HG03108 (cell line): ENCODE data around the gene TBC1D22A.
"Not testable (repeated sequence)": the region's sequence is repeated elsewhere in the genome, so short reads cannot be mapped to it uniquely, and the experiment has no call there.

Source experiments
- ATAC-seq: cut with Tn5 transposase; IDR thresholded peaks from one replicate; pipeline ENCODE4 v1.9.1; 2021; ENCODE audit warnings: moderate library complexity; ENCODE audit not compliant: unreplicated experiment

TBC1D22A gene

DNA sequence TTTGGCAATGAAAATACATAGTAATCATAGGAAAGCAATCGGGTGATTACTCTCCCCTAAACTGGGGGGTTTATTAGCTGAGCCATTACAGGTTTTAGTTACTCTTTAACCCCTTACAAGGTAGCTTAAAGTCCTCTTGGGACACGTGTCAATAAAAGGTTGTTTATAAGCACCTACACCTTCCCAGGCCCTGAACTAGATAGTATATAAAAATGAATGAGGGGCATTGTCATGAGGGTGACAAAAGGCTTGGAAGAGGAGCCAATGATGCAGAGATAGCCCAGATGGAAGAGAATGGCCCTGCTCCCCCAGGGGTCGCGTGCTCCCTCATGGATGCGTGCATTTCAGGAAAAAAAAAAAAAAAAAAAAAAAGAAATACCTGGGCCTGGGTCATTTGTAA is 276.9 kb downstream of the TBC1D22A start:
- ATAC-seq = no peak

DNA sequence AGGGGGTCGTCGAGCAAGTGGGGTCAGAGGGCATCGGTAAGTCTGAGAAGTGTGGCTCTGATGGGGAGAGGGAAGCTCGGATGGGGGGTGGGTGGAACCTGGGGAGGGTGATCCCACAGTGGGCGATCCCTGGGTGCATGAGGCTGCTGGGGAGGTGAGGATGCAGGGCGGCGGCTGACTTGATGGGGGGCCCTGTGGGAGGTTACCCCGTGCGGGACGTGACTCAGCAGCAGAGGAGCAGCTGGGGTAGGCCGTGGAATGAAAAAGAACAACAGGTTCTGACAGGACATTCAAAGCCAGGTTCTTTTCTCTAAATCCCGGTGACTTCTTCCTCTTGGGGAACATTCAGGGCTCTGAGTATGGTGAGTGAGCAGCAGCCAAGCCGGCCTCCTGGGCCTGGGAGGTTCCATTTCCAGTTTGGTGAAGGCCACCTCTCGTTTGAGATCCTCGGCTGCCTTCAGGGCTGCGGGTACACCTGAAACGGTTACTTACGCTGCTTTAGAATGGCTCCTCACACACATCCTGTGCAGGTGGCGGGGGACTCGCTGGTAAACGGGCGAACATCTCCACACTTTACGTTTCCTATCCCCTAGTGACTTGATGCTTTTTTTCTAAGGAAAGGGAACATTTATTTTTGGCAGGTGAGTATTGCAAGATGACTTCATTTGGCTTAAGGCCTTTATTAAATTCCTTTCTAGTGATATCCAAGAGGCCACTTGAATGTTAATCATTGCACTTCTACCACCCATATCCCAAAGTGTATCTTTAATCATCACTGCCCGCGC is 278.2 kb downstream of the TBC1D22A start:
- ATAC-seq = no peak

DNA sequence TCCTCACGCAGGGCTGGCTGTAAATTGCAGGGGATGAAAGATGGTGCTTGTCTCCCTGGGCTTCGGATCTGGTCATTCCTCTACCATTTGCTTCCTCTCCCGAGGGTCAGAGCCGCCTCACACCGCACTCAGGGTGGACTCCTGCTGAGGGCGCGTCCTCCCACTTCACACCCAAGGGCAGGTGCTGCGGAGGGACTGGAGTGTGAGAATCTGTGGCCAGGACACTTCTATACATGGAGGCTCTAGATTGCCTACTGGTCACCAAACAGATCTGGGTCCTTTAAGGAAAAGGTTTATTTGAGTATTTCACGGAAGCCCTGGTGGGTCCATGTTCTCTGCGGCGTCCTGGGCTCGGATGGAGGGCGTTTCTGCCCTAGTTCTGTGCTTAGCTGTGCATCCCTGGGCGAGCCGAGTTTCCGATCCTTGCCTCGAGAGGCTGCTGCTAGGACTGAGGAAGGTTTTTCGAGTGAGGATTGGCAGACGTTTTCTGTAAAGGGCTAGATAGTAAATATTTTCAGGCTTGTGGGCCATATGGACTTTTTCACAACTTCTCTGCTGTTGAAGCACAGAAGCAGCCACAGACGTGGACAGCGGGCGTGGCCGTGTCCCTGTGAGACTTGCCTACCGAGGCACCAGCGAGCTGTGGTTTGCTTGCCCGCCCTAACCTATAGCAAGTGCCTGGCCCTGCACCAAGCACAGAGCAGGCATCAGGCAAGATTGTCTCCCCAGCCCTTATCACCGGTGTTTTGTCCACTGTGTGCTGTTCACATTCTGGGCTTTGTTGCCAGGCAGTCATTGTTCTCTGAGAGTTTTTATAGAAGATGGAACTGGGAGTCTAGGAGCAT is 279.0 kb downstream of the TBC1D22A start:
- no peak for ATAC-seq

DNA sequence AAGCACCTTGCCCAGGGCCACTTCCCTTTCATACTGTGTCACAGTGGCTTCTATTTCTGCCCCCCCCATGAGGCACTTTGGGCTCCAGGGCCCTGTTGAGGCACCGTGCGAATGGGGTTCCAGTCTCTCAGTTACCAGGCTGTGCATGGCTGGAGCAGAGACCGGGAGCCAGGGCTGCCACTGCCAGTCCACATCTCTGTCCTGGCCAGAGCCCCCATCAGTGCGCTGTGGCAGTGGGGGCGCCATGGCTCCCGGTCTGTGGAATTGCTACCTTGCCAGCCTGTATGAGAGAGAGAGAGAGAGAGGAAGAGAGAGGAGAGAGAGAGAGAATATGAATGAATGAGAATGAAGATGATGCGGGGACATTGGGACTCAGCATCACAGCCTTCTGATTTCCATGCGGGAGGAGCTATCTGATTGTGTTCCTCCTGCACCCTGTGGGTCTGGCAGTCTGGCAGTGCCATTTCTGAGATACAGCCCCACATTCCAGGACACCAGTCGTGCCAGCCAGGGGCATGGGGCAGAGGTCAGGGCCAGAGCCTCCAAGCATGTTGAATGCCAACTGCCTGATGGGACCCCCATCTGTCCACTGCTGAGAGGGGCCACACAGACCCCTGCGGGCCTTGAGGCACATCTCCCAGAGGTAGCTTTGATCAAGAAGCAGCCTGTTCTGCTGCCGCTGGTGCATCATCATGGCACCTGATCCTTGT is 279.8 kb downstream of the TBC1D22A start:
- ATAC-seq = no peak

GRCh38 chr22:47042861-47043496 is 280.5 kb downstream of the TBC1D22A start:
- ATAC-seq = no peak

- no peak for ATAC-seq
Measured at GRCh38 chr22:47043835-47044721, 281.6 kb downstream of the TBC1D22A start.

DNA sequence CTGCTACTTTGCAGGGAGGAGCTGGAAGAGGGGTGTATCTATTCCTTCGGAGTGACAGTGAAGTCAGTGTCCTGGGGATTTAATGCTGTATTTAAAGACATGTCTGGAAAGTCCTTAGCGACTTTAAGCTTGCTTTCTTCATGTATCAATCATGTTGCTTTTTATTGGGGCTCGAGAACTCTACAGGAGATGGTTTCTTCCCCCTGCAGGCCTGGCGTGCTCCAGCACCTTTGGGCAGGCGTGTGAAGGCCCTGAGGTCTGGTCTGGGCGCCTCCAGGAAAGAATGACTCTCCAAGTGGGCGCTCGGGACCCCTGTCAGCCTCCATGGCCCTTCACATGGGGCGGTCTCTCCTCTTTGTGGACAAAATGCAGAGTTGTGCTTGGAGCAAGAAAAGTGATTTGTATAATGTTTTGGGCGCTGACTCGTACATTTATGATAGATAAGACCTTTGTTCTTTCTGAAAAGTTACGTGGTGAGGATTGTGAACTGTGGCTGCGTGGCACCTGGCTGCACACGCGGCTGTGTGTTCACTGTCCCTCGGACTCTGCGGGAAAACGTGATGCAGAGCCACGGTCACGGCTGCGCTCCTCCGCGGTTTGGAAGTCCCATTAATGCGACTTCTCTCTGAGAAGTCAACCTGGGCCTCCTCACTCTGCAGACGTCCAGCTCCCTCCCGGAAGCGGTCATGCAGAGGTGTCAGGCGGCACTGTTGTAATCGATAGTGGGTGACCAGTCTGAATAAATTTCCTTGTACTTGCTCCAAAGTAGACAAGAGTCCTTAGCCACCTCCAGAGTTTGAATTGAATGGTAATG is 282.5 kb downstream of the TBC1D22A start:
- no peak for ATAC-seq

DNA sequence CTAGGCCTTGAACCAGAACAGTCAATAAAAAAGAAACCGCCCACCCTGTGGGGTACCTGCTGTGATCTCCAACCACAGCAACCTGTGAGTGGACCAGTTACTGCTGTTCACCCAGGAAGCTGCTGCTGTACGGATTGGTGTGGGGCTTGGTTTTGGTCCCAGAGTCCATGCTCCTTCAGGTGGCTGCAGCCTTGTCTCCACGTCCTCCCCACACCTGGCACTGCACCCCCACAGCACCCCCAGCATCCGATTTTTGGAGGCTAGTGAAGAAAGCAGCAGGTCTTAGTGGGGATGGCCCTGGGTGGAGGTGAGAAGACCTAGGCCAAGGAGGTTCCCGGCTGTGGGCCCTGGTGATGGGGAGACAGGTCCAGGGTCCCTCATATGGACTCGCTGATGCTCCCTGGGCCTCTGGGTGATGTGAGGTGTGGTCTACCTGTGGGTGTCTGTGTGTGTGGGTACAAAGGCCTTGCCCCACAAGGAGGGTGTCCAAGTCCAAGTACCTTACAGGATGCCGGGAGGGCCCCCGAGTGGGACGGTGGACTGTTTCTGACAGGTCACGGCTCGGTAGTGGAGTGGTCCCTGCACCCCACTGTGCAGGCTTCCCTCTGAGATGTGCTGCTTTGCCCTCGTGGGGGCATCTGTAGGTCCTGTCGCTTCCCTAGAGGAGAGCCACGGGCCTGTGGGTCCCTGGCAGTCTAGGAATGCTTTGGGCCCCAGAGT is 283.4 kb downstream of the TBC1D22A start:
- ATAC-seq = no peak

DNA sequence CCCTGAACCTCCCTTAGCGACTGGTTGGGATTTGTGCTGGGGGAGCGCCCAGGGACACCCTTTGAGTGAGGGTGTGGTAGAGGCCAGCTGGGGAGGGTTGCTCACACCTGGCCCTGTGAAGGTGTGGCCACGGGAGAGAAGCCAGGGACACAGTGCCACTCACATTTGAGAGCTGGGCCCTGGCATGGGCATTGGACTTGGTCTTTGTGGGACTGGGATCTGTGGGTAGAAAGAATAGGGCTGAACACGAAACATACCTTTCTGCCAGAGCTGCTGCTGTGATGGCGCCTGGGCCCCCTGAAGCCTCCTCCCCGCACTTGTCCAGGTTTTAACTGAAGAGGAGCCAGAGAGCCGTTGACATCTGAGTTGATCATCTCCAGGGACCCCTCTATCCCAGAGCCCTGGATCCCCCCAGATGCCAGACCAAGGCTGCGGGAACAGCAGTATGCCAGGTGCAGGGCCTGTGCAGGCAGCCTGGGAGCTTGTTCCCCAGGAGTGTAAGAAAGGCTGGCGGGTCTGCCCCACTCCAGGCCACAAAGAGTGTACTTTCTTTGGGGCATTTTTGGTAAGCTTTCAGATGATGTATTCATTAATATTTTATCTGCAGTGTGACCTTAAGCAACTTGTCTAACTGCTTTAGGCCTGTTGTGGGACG is 284.1 kb downstream of the TBC1D22A start:
- ATAC-seq = no peak

- no peak for ATAC-seq
Measured at GRCh38 chr22:47047321-47048122, 285.1 kb downstream of the TBC1D22A start.

DNA sequence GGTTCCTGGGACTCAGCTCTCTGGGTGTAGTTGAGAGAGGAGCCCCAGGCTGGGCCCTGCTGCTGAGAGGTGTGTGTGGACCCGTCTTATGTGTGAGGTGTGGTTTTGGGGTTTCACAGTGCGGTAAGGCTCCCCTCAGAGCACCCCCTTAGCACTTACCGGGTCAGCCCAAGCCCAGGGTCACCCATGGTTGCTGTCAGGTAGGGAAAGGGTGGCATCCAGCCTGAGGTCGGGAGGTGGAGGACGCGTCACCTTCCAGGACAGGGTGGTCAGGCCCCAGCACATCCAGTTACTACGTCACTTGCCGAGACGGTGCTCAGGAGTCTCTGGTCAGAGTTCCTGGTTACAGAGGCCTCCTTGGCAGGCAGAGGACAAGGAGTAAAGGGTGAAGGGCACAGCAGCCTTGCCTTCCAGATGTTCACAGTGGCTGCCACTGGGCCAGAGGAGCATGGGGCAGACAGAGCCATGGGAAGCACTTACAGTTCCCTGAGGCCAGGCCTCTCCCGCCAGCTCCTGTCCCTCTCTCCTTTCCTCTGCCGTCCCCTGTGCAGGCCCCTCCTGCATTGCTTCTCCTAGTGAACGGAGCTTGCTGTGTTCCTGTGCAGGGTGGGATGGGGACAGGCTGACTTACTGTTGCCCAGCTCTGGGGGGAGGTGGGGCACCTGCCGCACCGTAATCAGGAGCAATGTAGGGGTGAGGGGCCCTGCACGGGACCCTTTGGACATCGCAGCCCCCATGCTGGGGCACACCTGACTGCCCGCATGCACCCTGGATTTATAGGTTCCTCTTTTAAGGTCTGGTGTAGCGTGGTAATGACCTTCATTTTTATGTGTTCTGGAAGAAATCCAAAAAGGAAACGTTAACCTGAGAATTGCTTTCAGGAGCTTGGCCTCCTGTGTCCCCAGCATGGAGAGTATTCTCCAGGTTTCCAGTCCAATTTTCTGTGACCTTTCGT is 285.9 kb downstream of the TBC1D22A start:
- no peak for ATAC-seq

DNA sequence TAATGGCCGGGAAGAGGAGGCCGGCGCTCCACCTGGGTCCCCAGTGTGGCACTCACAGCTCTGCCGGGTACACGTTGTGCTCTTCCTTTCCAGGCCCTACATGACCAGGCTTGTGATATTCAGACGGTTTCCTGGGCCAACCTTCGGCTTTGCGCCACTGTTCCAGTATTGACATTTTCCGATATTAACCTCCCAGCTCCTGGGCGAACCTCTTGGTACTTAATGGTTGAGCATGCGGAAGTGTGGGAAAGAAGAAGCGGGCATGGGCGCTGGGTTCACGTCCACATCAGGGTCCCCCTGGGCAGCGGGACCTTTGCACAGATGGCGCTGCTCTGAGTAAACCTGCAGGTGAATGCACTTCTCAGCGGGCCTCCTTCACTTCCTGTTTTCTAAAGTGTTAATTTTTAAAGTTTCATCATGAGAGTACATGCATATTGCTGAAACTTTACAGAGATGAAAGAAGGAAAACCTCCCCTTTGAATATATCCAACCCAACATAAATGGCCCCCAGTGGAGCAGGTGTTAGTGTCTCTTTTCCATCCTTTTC is 286.7 kb downstream of the TBC1D22A start:
- no peak for ATAC-seq

DNA sequence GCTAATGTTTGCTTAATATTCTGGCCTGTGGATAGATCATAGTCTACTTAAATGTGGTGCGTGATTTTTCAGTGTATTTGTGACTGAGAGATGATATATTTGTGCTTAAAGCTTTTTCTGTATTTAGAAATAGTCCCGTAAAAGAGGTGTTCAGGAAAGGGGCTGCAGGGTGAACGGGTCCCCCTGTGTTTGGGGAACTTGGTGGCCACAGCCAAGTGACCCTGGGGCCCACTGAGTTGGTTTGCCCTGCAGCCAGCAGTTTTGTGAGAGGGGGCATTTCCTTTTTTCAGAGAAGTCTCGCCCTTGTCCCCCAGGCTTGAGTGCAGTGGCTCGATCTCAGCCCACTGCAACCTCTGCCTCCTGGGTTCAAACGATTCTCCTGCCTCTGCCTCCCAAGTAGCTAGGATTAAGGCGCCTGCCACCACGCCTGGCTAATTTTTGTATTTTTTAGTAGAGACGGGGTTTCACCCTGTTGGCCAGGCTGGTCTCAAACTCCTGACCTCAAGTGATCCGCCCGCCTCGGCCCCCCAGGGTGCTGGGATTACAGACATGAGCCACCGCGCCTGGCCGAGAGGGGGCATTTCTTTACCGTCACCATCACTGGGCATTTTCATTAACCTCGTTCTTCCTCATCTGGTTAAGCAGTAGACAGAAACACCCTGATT is 287.4 kb downstream of the TBC1D22A start:
- ATAC-seq = not testable (repeated sequence)

DNA sequence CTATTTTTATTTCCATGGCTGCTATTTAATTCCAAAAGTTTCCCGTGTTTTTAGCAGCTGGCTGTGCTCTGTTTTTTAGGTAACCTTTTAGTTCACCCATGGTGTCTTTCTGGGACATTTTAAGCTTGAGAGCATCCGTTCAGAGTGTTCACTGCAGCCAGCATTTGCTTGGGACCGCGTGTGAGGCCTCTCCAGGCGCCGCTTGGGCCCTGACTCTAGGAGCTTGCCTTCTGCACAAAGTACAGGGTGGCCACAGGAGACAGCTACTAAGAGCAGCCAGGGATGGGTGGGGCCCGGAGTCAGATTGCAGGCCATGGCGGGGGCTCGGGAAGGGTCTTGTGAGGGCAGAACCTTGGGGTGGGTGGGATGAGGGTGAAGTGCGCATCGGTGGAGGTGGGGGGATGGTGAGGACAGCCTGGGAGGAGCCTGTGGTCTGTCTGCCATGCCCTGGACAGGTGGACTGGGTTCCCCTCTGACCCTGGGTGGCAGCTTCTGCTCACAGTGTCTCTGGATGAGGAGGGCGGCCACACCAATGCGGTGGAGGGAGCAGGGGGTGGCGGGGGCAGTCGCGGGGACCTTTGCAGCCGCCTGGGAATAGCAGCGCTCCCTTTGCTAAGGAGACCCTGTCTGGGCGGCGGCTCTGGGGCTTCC is 288.1 kb downstream of the TBC1D22A start:
- ATAC-seq = no peak
